ENCODE results near the gene AVPI1. TPM values are rescaled to one million over a fixed set of nuclear protein-coding genes. Genes with fewer than 3 reads are reported as not detected.
"Not testable (repeated sequence)": the region's sequence is repeated elsewhere in the genome, so short reads cannot be mapped to it uniquely, and the experiment has no call there.

Gene AVPI1
- total RNA-seq, 4 donors from 2014 or later = 113 to 253 (median 170) TPM

GRCh38 chr10:97651773-97652172 is 35.3 kb downstream of the AVPI1 start:
- H3K27me3 ChIP-seq = no peaks in the 10 kb centered on the region
- 90 to 97% methylated on average over 3 of the region's 3 CpGs for WGBS, 2 donors
- no peak overlapping the region for H3K27ac ChIP-seq
- peaks cover 4 to 71% (median 15%) of the 10 kb centered on the region in 3 donors for H3K36me3 ChIP-seq
- no peaks in the 10 kb centered on the region for H3K9me3 ChIP-seq
- H3K4me3 ChIP-seq = no peak overlapping the region
- TF ChIP-seq CTCF (IDR thresholded peaks at IDR 0.05) = no peak
- H3K4me1 ChIP-seq = peaks cover 0 to 38% (median 14%) of the 10 kb centered on the region in 4 donors
- no peak for DNase-seq (ENCODE audit: low spot score in 2 of 2)

- peak overlapping the region in 2 of 4 donors; percentile 49 to 88 for H3K27ac ChIP-seq
- H3K4me3 ChIP-seq = no peak overlapping the region
- H3K36me3 ChIP-seq = peaks cover 4 to 69% (median 9%) of the 10 kb centered on the region in 3 donors
- no peak for DNase-seq (ENCODE audit: low spot score in 2 of 2)
- WGBS, 2 donors = 83 to 86% methylated on average over 3 of the region's 3 CpGs
- TF ChIP-seq POLR2A (IDR thresholded peaks at IDR 0.05) (no peak), CTCF (IDR thresholded peaks at IDR 0.05) (no peak)
- H3K4me1 ChIP-seq = peaks cover 0 to 38% (median 14%) of the 10 kb centered on the region in 4 donors
- no peaks in the 10 kb centered on the region for H3K9me3 ChIP-seq
- no peaks in the 10 kb centered on the region for H3K27me3 ChIP-seq
These were observed 36.3 kb downstream of the AVPI1 start for GRCh38 chr10:97650726-97651125.

- not testable (repeated sequence) for H3K27me3 ChIP-seq; H3K4me3 ChIP-seq; DNase-seq (ENCODE audit: low spot score in 2 of 2); H3K9me3 ChIP-seq
- peaks cover 0 to 38% (median 14%) of the 10 kb centered on the region in 4 donors for H3K4me1 ChIP-seq
- H3K27ac ChIP-seq = peak overlapping the region in 3 of 4 donors; percentile 60 to 88 (median 83)
- 86 to 89% methylated on average over 4 of the region's 4 CpGs for WGBS, 2 donors
- peaks cover 4 to 67% (median 9%) of the 10 kb centered on the region in 3 donors for H3K36me3 ChIP-seq
These were observed 37.7 kb downstream of the AVPI1 start for GRCh38 chr10:97649405-97649750.

- H3K4me1 ChIP-seq = peaks cover 0 to 38% (median 14%) of the 10 kb centered on the region in 4 donors
- no peak overlapping the region for H3K4me3 ChIP-seq
- H3K9me3 ChIP-seq = no peaks in the 10 kb centered on the region
- no peaks in the 10 kb centered on the region for H3K27me3 ChIP-seq
- peaks cover 4 to 67% (median 9%) of the 10 kb centered on the region in 3 donors for H3K36me3 ChIP-seq
- TF ChIP-seq CTCF (IDR thresholded peaks at IDR 0.05) (no peak), POLR2A (IDR thresholded peaks at IDR 0.05) (no peak), EP300 (IDR thresholded peaks at IDR 0.05) (peak; percentile 83 to 86)
- DNase-seq (ENCODE audit: low spot score in 2 of 2) = peak in 1 of 2 donors; percentile 61
- WGBS, 2 donors = 46 to 61% methylated on average over 5 of the region's 5 CpGs
- peak overlapping the region in 3 of 4 donors; percentile 60 to 88 (median 83) for H3K27ac ChIP-seq
These were observed 38.3 kb downstream of the AVPI1 start for GRCh38 chr10:97648562-97649404.

GRCh38 chr10:97647556-97647955 is 39.5 kb downstream of the AVPI1 start:
- Histone ChIP-seq H3K27ac (peak overlapping the region in 1 of 4 donors; percentile 88), H3K36me3 (peaks cover 4 to 57% (median 9%) of the 10 kb centered on the region in 3 donors)
- whole genome bisulfite sequencing, 2 donors = 45 to 54% methylated on average over 1 of the region's 1 CpG

GRCh38 chr10:97644936-97645335 is 42.1 kb downstream of the AVPI1 start:
- DNase-seq (ENCODE audit: low spot score in 2 of 2) = no peak
- 93 to 95% methylated on average over 4 of the region's 4 CpGs for WGBS, 2 donors
- Histone ChIP-seq H3K27me3 (no peaks in the 10 kb centered on the region), H3K27ac (no peak overlapping the region), H3K4me1 (peaks cover 6 to 58% (median 29%) of the 10 kb centered on the region in 4 donors), H3K9me3 (no peaks in the 10 kb centered on the region), H3K36me3 (peaks cover 0 to 36% (median 0%) of the 10 kb centered on the region in 3 donors), H3K4me3 (no peak overlapping the region)
- TF ChIP-seq CTCF (IDR thresholded peaks at IDR 0.05) (no peak), POLR2A (IDR thresholded peaks at IDR 0.05) (no peak), EP300 (IDR thresholded peaks at IDR 0.05) (no peak)

More at GRCh38 chr10:97647556-97647955, 39.5 kb downstream of the AVPI1 start:
- H3K4me1 ChIP-seq = peaks cover 0 to 48% (median 18%) of the 10 kb centered on the region in 4 donors
- no peak for DNase-seq (ENCODE audit: low spot score in 2 of 2)
- no peaks in the 10 kb centered on the region for H3K27me3 ChIP-seq
- no peaks in the 10 kb centered on the region for H3K9me3 ChIP-seq
- no peak overlapping the region for H3K4me3 ChIP-seq
- TF ChIP-seq POLR2A (IDR thresholded peaks at IDR 0.05) = no peak
- TF ChIP-seq EP300 (IDR thresholded peaks at IDR 0.05) = no peak

Data from tibial nerve (tissue), 4 donors.